BE2C (cell line): ENCODE results near the gene CCZ1. TPM values are rescaled to one million over a fixed set of nuclear protein-coding genes. Genes with fewer than 3 reads are reported as not detected.
"Not testable (repeated sequence)": the region's sequence is repeated elsewhere in the genome, so short reads cannot be mapped to it uniquely, and the experiment has no call there.

Experiments
- DNase-seq: peaks from one replicate; pipeline ENCODE4 v3.0.0-alpha.2; 2020
- H3K27me3 ChIP-seq: fragments of 250-450 bp; sonication (Bioruptor Pico); 2 replicates; pipeline ENCODE4 v1.5.1; 2020; ENCODE audit warnings: mild to moderate bottlenecking
- H3K36me3 ChIP-seq: fragments of 250-450 bp; sonication (Bioruptor Pico); 2 replicates; pipeline ENCODE4 v1.5.1; 2020; ENCODE audit warnings: mild to moderate bottlenecking
- H3K4me1 ChIP-seq: fragments of 250-450 bp; sonication (Bioruptor Pico); 2 replicates; pipeline ENCODE4 v1.5.1; 2020
- H3K4me3 ChIP-seq: 2 replicates; pipeline ENCODE4 v1.5.1; 2011; ENCODE audit warnings: low read depth, low read length
- H3K9me3 ChIP-seq: fragments of 250-450 bp; sonication (Bioruptor Pico); 2 replicates; pipeline ENCODE4 v1.5.1; 2020
- polyA plus RNA-seq: library from polyadenylated mRNA; unstranded; fragments of >200 nt; gene quantifications from one replicate; pipeline ENCODE4 v1.2.1, GENCODE V29; 2012; ENCODE audit warnings: low read depth, missing spikeins; ENCODE audit not compliant: insufficient read length, insufficient read depth
- TF ChIP-seq, protein P1 (sequence below): IDR thresholded peaks from 2 replicates; pipeline ENCODE4 v1.5.1; 2012; ENCODE audit warnings: mild to moderate bottlenecking, low read depth, low read length

The CCZ1 gene
- polyA plus RNA-seq, result 49.0 TPM

DNA sequence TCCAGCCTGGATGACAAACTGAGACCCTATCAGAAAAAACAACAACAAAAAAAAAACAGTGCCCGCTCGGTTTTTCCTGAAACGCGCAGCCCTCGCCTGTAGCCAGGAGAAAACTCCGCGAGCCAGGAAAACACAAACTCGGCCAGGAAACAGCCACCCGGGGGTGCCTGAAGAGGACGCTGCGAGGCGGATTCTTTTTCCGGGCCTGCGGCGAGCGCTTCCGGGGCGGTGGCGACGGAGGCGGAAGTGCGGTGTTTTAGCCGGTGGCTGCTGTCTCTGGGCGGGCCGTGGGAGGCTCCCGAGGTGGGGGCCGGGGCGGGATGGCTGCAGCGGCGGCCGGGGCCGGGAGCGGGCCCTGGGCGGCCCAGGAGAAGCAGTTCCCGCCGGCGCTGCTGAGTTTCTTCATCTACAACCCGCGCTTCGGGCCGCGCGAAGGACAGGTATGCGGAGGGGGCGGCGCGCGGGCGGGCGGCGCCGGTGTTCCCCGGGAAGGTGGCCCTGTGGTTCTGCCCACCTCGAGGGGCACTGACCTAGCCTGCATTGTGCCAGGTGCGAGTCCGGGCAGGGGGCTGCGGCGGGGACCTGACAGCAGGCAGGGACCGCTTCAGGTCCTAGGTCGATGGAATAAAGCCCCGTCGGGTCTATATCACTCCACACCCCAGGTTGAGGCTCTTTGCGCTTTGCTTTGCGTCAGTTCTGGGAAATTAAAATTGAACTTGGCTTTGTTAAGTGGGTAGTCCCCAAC, at the start of gene CCZ1:
CCZ1 (plus strand) TSS at position 254 of the 745 bp plus-strand sequence; CDS start at position 321, 67 bp downstream.
- not testable (repeated sequence) for H3K9me3 ChIP-seq, H3K27me3 ChIP-seq, H3K4me1 ChIP-seq, H3K36me3 ChIP-seq
- DNase-seq, result peak; percentile 84
- H3K4me3 ChIP-seq, result peak within 1 kb of the TSS; percentile 54
- TF ChIP-seq, protein P1, sequence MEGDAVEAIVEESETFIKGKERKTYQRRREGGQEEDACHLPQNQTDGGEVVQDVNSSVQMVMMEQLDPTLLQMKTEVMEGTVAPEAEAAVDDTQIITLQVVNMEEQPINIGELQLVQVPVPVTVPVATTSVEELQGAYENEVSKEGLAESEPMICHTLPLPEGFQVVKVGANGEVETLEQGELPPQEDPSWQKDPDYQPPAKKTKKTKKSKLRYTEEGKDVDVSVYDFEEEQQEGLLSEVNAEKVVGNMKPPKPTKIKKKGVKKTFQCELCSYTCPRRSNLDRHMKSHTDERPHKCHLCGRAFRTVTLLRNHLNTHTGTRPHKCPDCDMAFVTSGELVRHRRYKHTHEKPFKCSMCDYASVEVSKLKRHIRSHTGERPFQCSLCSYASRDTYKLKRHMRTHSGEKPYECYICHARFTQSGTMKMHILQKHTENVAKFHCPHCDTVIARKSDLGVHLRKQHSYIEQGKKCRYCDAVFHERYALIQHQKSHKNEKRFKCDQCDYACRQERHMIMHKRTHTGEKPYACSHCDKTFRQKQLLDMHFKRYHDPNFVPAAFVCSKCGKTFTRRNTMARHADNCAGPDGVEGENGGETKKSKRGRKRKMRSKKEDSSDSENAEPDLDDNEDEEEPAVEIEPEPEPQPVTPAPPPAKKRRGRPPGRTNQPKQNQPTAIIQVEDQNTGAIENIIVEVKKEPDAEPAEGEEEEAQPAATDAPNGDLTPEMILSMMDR, result peak; percentile 31

DNA sequence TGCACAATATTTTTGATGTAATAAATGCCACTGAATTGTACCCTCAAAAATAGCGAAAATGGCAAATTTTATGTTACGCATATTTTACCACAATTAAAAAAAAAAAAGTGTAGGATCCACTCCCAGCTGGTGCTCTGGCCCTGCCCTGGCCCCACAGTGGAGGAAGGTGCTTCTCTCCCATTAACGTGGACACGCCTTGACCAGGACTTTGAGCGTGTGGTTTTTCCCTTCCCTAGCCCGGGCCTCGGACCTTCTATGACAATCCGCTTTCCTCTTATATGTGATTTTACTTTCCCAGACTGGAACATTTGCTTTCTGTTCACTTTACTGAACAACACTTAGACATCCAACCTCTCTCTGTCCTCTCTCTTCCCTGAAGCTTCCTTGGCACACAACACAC, 47.6 kb upstream of the CCZ1 start:
- Histone ChIP-seq H3K27me3 (no peaks in the 10 kb centered on the region), H3K4me3 (no peak overlapping the region), H3K9me3 (no peaks in the 10 kb centered on the region), H3K36me3 (no peaks in the 10 kb centered on the region), H3K4me1 (no peaks in the 10 kb centered on the region)
- TF ChIP-seq, protein P1, result no peak
- no peak for DNase-seq

DNA sequence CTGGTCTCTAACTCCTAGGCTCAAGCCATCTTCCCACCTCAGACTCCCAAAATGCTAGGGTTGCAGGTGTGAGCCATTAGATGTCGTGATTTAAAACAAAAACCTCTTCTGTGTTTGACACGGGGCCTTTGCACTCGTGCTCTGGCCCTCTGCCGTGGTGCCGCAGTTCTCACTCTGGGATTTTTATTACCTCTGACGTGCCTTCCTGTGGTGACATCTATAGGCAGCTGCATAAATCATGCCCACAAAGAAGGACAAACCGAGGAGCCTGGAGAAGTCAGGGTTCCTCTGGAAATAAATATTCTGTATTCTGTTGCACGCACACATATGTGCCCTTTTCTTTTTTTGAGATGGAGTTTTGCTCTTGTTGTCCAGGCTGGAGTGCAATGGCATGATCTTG, 43.8 kb upstream of the CCZ1 start:
- no peaks in the 10 kb centered on the region for H3K9me3 ChIP-seq
- no peaks in the 10 kb centered on the region for H3K4me1 ChIP-seq
- no peak for DNase-seq
- H3K27me3 ChIP-seq, result no peaks in the 10 kb centered on the region
- TF ChIP-seq, protein P1, result no peak
- H3K4me3 ChIP-seq, result no peak overlapping the region
- H3K36me3 ChIP-seq, result no peaks in the 10 kb centered on the region

DNA sequence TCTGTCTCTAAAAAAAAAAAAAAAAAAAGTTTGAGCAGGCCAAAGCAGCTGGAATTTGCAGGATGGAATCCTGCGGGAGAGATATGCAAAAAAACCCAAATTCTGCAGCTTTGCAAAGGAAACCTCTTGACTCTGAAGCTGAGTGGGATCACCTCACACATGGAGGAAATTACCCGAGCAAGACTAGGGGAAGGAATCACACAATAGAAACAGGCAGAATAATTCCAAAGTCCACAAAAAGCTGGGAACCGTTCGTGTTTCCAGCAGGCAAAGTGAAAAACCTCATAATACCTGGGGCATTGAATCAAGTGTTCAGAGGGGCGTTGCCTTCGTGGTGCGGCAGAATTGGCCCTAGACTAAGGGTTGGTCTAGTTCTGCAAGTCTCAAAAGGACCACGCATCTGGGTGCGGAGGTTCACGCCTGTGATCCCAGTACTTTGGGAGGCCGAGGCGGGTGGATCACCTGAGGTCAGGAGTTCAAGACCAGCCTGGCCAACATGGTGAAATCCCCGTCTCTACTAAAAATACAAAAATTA, 41.4 kb upstream of the CCZ1 start:
- H3K9me3 ChIP-seq, DNase-seq, H3K36me3 ChIP-seq, H3K4me1 ChIP-seq, H3K4me3 ChIP-seq, H3K27me3 ChIP-seq: not testable (repeated sequence)

DNA sequence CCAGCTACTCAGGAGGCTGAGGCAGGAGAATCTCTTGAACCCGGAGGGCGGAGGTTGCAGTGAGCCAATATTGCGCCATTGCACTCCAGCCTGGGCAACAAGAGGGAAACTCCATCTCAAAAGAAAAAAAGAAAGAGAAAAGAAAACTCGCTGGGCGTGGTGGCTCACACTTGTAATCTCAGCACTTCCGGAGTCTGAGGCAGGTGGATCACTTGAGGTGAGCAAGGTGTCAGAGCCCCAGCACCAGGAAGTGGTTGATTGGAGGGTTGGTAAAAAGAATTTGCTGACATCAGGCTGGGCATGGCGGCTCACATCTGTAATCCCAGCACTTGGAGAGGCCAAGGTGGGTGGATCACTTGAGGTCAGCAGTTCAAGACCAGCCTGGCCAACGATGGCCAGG, 40.0 kb upstream of the CCZ1 start:
- H3K4me1 ChIP-seq, H3K9me3 ChIP-seq, DNase-seq, H3K4me3 ChIP-seq, H3K36me3 ChIP-seq, H3K27me3 ChIP-seq: not testable (repeated sequence)

DNA sequence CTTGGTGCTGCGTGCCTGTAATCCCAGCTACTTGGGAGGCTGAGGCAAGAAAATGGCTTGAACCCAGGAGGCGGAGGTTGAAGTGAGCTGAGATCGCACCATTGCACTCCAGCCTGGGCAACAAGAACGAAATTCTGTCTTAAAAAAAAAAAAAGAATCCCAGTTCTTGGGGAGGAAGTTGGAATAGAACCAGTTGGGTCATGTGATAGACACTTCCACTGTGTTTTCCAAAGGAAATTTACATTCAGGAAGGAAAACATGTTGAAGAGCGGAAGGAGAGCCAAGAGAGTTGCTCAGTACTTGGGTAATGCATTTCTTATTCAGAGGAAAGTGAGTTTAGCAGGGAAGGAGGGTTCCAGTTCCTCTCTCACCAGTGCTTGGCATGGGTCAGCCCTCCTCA, 37.3 kb upstream of the CCZ1 start:
- H3K4me1 ChIP-seq, DNase-seq, H3K36me3 ChIP-seq, H3K27me3 ChIP-seq, H3K9me3 ChIP-seq, H3K4me3 ChIP-seq: not testable (repeated sequence)

DNA sequence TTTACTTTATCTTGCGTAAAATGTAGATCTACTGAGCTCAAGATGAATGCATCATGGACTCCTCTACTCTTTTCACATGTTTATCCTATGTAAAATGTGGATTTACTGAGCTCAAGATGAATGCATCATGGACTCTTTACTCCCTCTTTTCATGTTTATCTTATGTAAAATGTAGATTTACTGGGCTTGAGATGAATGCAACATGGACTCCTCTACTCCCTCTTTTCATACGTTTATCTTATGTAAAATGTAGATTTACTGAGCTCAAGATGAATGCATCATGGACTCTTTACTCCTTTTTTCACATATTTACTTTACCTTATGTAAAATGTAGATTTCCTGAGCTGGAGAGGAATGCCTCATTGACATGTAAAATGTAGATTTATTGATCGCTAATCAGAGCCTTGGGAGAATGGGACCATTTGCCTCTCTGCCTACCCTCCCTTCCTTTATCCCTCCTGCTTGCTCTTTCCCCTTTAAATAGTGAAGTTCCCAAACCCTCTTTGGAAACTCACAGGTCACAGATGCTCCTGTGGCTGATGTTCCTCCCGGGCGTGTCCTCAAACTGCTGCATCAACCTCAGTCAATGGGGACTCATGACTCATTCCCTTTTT, 35.7 kb upstream of the CCZ1 start:
- H3K4me1 ChIP-seq, H3K36me3 ChIP-seq, H3K4me3 ChIP-seq, DNase-seq, H3K9me3 ChIP-seq, H3K27me3 ChIP-seq: not testable (repeated sequence)

DNA sequence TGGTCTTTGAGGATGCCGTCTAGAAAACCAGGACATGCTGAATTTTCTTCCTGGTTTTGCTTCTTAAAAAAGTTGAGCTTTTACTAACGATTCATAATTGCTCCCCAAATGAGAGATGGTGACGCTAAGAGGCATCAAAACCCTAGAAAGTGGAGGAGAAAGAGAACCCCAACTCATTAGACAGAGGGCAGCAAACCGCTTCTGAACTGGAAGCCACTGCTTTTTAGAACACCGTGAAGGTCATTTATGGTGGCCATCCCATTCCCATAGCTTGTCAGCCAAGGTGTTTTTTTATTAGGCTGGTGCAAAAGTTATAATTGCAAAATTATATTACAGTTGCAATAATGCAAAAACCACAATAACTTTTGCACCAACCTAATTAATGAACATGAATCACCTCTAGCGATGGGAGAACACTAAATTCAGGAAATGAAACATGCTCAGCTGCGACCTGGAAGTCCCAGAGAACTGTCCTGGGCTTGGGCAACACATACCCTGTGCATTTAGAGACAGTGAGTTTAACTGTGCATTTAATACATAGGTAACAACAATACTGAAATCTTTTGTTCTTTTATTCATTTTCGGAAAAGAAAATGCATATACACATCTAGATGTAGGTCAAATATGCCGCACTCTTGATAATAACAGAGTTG, 33.1 kb upstream of the CCZ1 start:
- H3K9me3 ChIP-seq, H3K4me1 ChIP-seq, H3K27me3 ChIP-seq, H3K36me3 ChIP-seq, DNase-seq, H3K4me3 ChIP-seq: not testable (repeated sequence)
